Trophoblast cell (in vitro differentiated cells and primary cell): ENCODE measurements around the gene RASA2.

Experiments
- DNase-seq, 2 donors: peaks; one replicate each; pipeline ENCODE4 v3.0.0-alpha.2; 2016
- H2AFZ ChIP-seq: 2 replicates; pipeline ENCODE4 v1.6.1; 2013; ENCODE audit warnings: low read length, moderate library complexity, mild to moderate bottlenecking; ENCODE audit not compliant: insufficient read depth, poor library complexity
- H2AK5ac ChIP-seq: 2 replicates; pipeline ENCODE4 v1.6.1; 2013; ENCODE audit warnings: mild to moderate bottlenecking, low read length
- H2BK120ac ChIP-seq: 2 replicates; pipeline ENCODE4 v1.6.1; 2013; ENCODE audit warnings: low read length, mild to moderate bottlenecking, moderate library complexity; ENCODE audit not compliant: insufficient read depth, poor library complexity
- H2BK12ac ChIP-seq: 2 replicates; pipeline ENCODE4 v1.6.1; 2013; ENCODE audit warnings: mild to moderate bottlenecking, low read length, moderate library complexity
- H2BK5ac ChIP-seq: 2 replicates; pipeline ENCODE4 v1.6.1; 2013; ENCODE audit warnings: low read length, low read depth, moderate library complexity, mild to moderate bottlenecking; ENCODE audit not compliant: poor library complexity
- H3K14ac ChIP-seq: 2 replicates; pipeline ENCODE4 v1.6.1; 2013; ENCODE audit warnings: mild to moderate bottlenecking, low read length
- H3K18ac ChIP-seq: 2 replicates; pipeline ENCODE4 v1.6.1; 2013; ENCODE audit warnings: mild to moderate bottlenecking, low read length
- H3K23ac ChIP-seq: 2 replicates; pipeline ENCODE4 v1.6.1; 2013; ENCODE audit warnings: low read length
- H3K27ac ChIP-seq: 2 replicates; pipeline ENCODE4 v1.5.1; 2013; ENCODE audit warnings: low read depth, mild to moderate bottlenecking, inconsistent platforms, low read length, moderate library complexity
- H3K27me3 ChIP-seq: 2 replicates; pipeline ENCODE4 v1.6.1; 2013; ENCODE audit warnings: inconsistent platforms, mild to moderate bottlenecking, low read length, moderate library complexity; ENCODE audit not compliant: insufficient read depth
- H3K36me3 ChIP-seq, 2 experiments: 1 replicate in 1 of 2; 2 replicates in 1 of 2; pipeline ENCODE4 v1.6.1; 2013; ENCODE audit warnings: low read length in 2 of 2, mild to moderate bottlenecking in 2 of 2, moderate library complexity in 1 of 2; ENCODE audit not compliant: insufficient read depth in 2 of 2, control insufficient read depth in 1 of 2
- H3K4ac ChIP-seq: 2 replicates; pipeline ENCODE4 v1.6.1; 2013; ENCODE audit warnings: low read depth, mild to moderate bottlenecking, low read length, moderate library complexity
- H3K4me1 ChIP-seq, 2 experiments: 1 replicate in 1 of 2; 2 replicates in 1 of 2; pipeline ENCODE4 v1.6.1; 2013; ENCODE audit warnings: low read length in 2 of 2, mild to moderate bottlenecking in 2 of 2, moderate library complexity in 1 of 2; ENCODE audit not compliant: insufficient read depth in 2 of 2, control insufficient read depth in 1 of 2
- H3K4me2 ChIP-seq: 2 replicates; pipeline ENCODE4 v1.6.1; 2013; ENCODE audit warnings: inconsistent platforms, mild to moderate bottlenecking, low read length, moderate library complexity
- H3K4me3 ChIP-seq: 2 replicates; pipeline ENCODE4 v1.5.1; 2013; ENCODE audit warnings: mild to moderate bottlenecking, low read depth, low read length, inconsistent platforms
- H3K79me1 ChIP-seq: one replicate; pipeline ENCODE4 v1.6.1; 2013; ENCODE audit warnings: low read length
- H3K79me2 ChIP-seq: 2 replicates; pipeline ENCODE4 v1.6.1; 2013; ENCODE audit warnings: low read length, mild to moderate bottlenecking; ENCODE audit not compliant: control insufficient read depth, insufficient read depth, poor library complexity
- H3K9ac ChIP-seq: 2 replicates; pipeline ENCODE4 v1.6.1; 2013; ENCODE audit warnings: mild to moderate bottlenecking, low read length
- H3K9me3 ChIP-seq: 2 replicates; pipeline ENCODE4 v1.6.1; 2013; ENCODE audit warnings: low read depth, mild to moderate bottlenecking, control low read depth, inconsistent platforms, low read length; ENCODE audit not compliant: insufficient read depth
- H4K12ac ChIP-seq: 2 replicates; pipeline ENCODE4 v1.6.1; 2013; ENCODE audit warnings: low read depth, mild to moderate bottlenecking, low read length, moderate library complexity
- H4K8ac ChIP-seq: 2 replicates; pipeline ENCODE4 v1.6.1; 2013; ENCODE audit warnings: low read depth, mild to moderate bottlenecking, low read length, moderate library complexity
- H4K91ac ChIP-seq: one replicate; pipeline ENCODE4 v1.6.1; 2013; ENCODE audit warnings: low read depth, mild to moderate bottlenecking, low read length, moderate library complexity
- WGBS: extraction: QIAGEN DNeasy Blood & Tissue Kit; methylation state at CpG from one replicate; pipeline ENCODE4 v1.1.7; 2013; ENCODE audit warnings: missing lambda C conversion rate; ENCODE audit not compliant: insufficient read length, insufficient coverage; ENCODE audit errors: extremely low coverage; 5-methylcytosine and 5-hydroxymethylcytosine counted together

RASA2 gene

GRCh38 chr3:141466633-141467169 is 20.1 kb upstream of the RASA2 start:
- H3K4me2 ChIP-seq: no peak overlapping the region

GRCh38 chr3:141469720-141470119 is 17.1 kb upstream of the RASA2 start:
- no peak overlapping the region for H2AFZ ChIP-seq
- no peaks in the 10 kb centered on the region for H3K79me2 ChIP-seq
- no peak overlapping the region for H3K4ac ChIP-seq
- H2AK5ac ChIP-seq: no peak overlapping the region
- H3K36me3 ChIP-seq: no peaks in the 10 kb centered on the region
- H2BK5ac ChIP-seq: no peak overlapping the region
- no peak overlapping the region for H3K23ac ChIP-seq
- H4K12ac ChIP-seq: no peak overlapping the region
- H3K14ac ChIP-seq: no peak overlapping the region
- H2BK12ac ChIP-seq: no peak overlapping the region
- H3K9me3 ChIP-seq: peaks cover 3% of the 10 kb centered on the region
- no peak overlapping the region for H3K18ac ChIP-seq
- no peak overlapping the region for H4K8ac ChIP-seq
- H2BK120ac ChIP-seq: no peak overlapping the region
- H3K4me1 ChIP-seq: no peaks in the 10 kb centered on the region
- no peak overlapping the region for H3K9ac ChIP-seq
- H3K27me3 ChIP-seq: no peaks in the 10 kb centered on the region
- no peak overlapping the region for H3K4me3 ChIP-seq
- no peak overlapping the region for H3K27ac ChIP-seq
- no peak overlapping the region for H3K4me2 ChIP-seq
- no peaks in the 10 kb centered on the region for H3K79me1 ChIP-seq
- peak in 1 of 2 donors; percentile 33 for DNase-seq
- no peak overlapping the region for H4K91ac ChIP-seq

More at GRCh38 chr3:141466633-141467169, 20.1 kb upstream of the RASA2 start:
- no peaks in the 10 kb centered on the region for H3K79me1 ChIP-seq
- peaks cover 2% of the 10 kb centered on the region for H3K9me3 ChIP-seq
- H3K36me3 ChIP-seq: no peaks in the 10 kb centered on the region
- no peak overlapping the region for H2BK5ac ChIP-seq
- no peak overlapping the region for H4K8ac ChIP-seq
- 100% methylated on average over 1 of the region's 3 CpGs for WGBS
- no peaks in the 10 kb centered on the region for H3K4me1 ChIP-seq
- no peak overlapping the region for H4K12ac ChIP-seq
- H2AFZ ChIP-seq: no peak overlapping the region
- H2BK120ac ChIP-seq: no peak overlapping the region
- no peak overlapping the region for H3K9ac ChIP-seq
- no peak overlapping the region for H2BK12ac ChIP-seq
- no peak overlapping the region for H3K23ac ChIP-seq
- H3K4ac ChIP-seq: no peak overlapping the region
- DNase-seq: no peak
- no peak overlapping the region for H2AK5ac ChIP-seq
- no peaks in the 10 kb centered on the region for H3K79me2 ChIP-seq
- no peak overlapping the region for H3K27ac ChIP-seq
- no peak overlapping the region for H4K91ac ChIP-seq
- no peaks in the 10 kb centered on the region for H3K27me3 ChIP-seq
- no peak overlapping the region for H3K18ac ChIP-seq
- no peak overlapping the region for H3K4me3 ChIP-seq
- H3K14ac ChIP-seq: no peak overlapping the region

GRCh38 chr3:141471160-141471559 is 15.7 kb upstream of the RASA2 start:
- Histone ChIP-seq H4K8ac (no peak overlapping the region), H2AFZ (no peak overlapping the region), H2BK12ac (no peak overlapping the region), H3K14ac (no peak overlapping the region), H3K79me1 (no peaks in the 10 kb centered on the region), H3K4me1 (no peaks in the 10 kb centered on the region), H3K18ac (no peak overlapping the region), H3K23ac (no peak overlapping the region), H3K27me3 (no peaks in the 10 kb centered on the region), H4K12ac (no peak overlapping the region), H2BK120ac (no peak overlapping the region), H3K9ac (no peak overlapping the region), H2BK5ac (no peak overlapping the region), H3K9me3 (peaks cover 3% of the 10 kb centered on the region), H2AK5ac (no peak overlapping the region), H3K4ac (no peak overlapping the region), H3K4me3 (no peak overlapping the region), H4K91ac (no peak overlapping the region), H3K79me2 (no peaks in the 10 kb centered on the region), H3K36me3 (no peaks in the 10 kb centered on the region), H3K27ac (no peak overlapping the region), H3K4me2 (no peak overlapping the region)
- no CpG with 5 or more reads among the region's 5 CpGs for whole genome bisulfite sequencing
- DNase-seq: no peak

- DNase-seq: no peak
- peak overlapping the region; percentile 1 for H3K23ac ChIP-seq
- no peak overlapping the region for H2AFZ ChIP-seq
- H2BK120ac ChIP-seq: no peak overlapping the region
- no peaks in the 10 kb centered on the region for H3K36me3 ChIP-seq
- no peak overlapping the region for H2AK5ac ChIP-seq
- H3K18ac ChIP-seq: peak overlapping the region; percentile 10
- no peak overlapping the region for H3K4me3 ChIP-seq
- no peak overlapping the region for H4K12ac ChIP-seq
- no peak overlapping the region for H3K14ac ChIP-seq
- H2BK5ac ChIP-seq: no peak overlapping the region
- no CpG with 5 or more reads among the region's 2 CpGs for WGBS
- H3K9ac ChIP-seq: peak overlapping the region; percentile 12
- peaks cover 2% of the 10 kb centered on the region for H3K79me1 ChIP-seq
- peak overlapping the region; percentile 59 for H2BK12ac ChIP-seq
- H3K4me2 ChIP-seq: no peak overlapping the region
- H3K27ac ChIP-seq: no peak overlapping the region
- H3K4me1 ChIP-seq: peaks cover 0 to 2% of the 10 kb centered on the region in 2 experiments
- H4K8ac ChIP-seq: no peak overlapping the region
- peaks cover 3% of the 10 kb centered on the region for H3K9me3 ChIP-seq
- no peaks in the 10 kb centered on the region for H3K27me3 ChIP-seq
- no peak overlapping the region for H3K4ac ChIP-seq
- H4K91ac ChIP-seq: no peak overlapping the region
- H3K79me2 ChIP-seq: no peaks in the 10 kb centered on the region
Observed at GRCh38 chr3:141476033-141476432, 10.8 kb upstream of the RASA2 start.
